SK-N-SH (cell line): ENCODE data around the gene DNM2. TPM values are rescaled to one million over a fixed set of nuclear protein-coding genes. Genes with fewer than 3 reads are reported as not detected.

Source experiments
- CTCF ChIA-PET: fragments of 300-600, 350-600 bp; formaldehyde crosslinking; extraction: SDS; loops from one replicate; lab custom pipeline; 2021; lab: Yijun Ruan, JAX
- POLR2A ChIA-PET: fragments of 350-600 bp; sonication (Branson Sonifier 250); formaldehyde crosslinking; extraction: SDS; loops from one replicate; lab custom pipeline; 2020; ENCODE audit warnings: antibody characterized with exemption, inconsistent platforms; lab: Yijun Ruan, JAX
- DNase-seq: peaks from one replicate; pipeline ENCODE4 v3.0.0; 2012
- H2AFZ ChIP-seq: fragments of 200-600 bp; sonication (generic); 2 replicates; pipeline ENCODE4 v1.8.1; 2016; ENCODE audit warnings: antibody characterized with exemption, mild to moderate bottlenecking, low read depth
- H3F3A ChIP-seq: fragments of 200-600 bp; sonication (generic); replicated peaks from 2 replicates; pipeline ENCODE3; 2016; ENCODE audit warnings: antibody characterized with exemption, mild to moderate bottlenecking; ENCODE audit not compliant: insufficient read depth
- H3K27ac ChIP-seq, 2 experiments: fragments of 200-500 bp in 1 of 2; fragments of 200-600 bp in 1 of 2; sonication (Bioruptor generic) in 1 of 2; sonication (generic), shearing (Covaris generic) in 1 of 2; 2 replicates each; pipeline versions ENCODE4 v1.5.1 to v1.6.1; 2014 to 2016; ENCODE audit warnings: low read depth in 2 of 2, inconsistent platforms in 1 of 2, low read length in 1 of 2, mild to moderate bottlenecking in 1 of 2, mixed read lengths in 1 of 2
- H3K27me3 ChIP-seq: fragments of 200-600 bp; sonication (generic), shearing (Covaris generic); 2 replicates; pipeline ENCODE4 v1.6.1; 2016; ENCODE audit warnings: mixed run types; ENCODE audit not compliant: insufficient read depth
- H3K36me3 ChIP-seq, 2 experiments: fragments of 200-500 bp in 1 of 2; fragments of 200-600 bp in 1 of 2; sonication (Bioruptor generic) in 1 of 2; sonication (generic) in 1 of 2; replicated peaks in 1 of 2; 2 replicates each; pipeline versions ENCODE3 to v1.5.1; 2014 to 2016; ENCODE audit warnings: low read length in 1 of 2, mild to moderate bottlenecking in 1 of 2; ENCODE audit not compliant: insufficient read depth in 2 of 2, control insufficient read depth in 1 of 2
- H3K4me1 ChIP-seq, 2 experiments: fragments of 200-500 bp in 1 of 2; fragments of 200-600 bp in 1 of 2; sonication (Bioruptor generic) in 1 of 2; sonication (generic), shearing (Covaris generic) in 1 of 2; 2 replicates each; pipeline versions ENCODE4 v1.5.1 to v1.6.1; 2014 to 2016; ENCODE audit warnings: low read depth in 1 of 2, low read length in 1 of 2, mixed run types in 1 of 2; ENCODE audit not compliant: insufficient read depth in 2 of 2, control insufficient read depth in 1 of 2
- H3K4me2 ChIP-seq: fragments of 200-600 bp; sonication (generic), shearing (Covaris generic); 2 replicates; pipeline ENCODE4 v1.6.1; 2017; ENCODE audit warnings: mixed run types
- H3K4me3 ChIP-seq, 2 experiments: fragments of 200-500 bp in 1 of 2; fragments of 200-600 bp in 1 of 2; sonication (Bioruptor generic) in 1 of 2; sonication (generic), shearing (Covaris generic) in 1 of 2; 2 replicates each; pipeline versions ENCODE4 v1.5.1 to v1.8.1; 2014 to 2016; ENCODE audit warnings: low read depth in 2 of 2, inconsistent platforms in 1 of 2, low read length in 1 of 2, mild to moderate bottlenecking in 1 of 2, mixed read lengths in 1 of 2, moderate library complexity in 1 of 2
- H3K79me2 ChIP-seq: fragments of 200-600 bp; sonication (generic); 2 replicates; pipeline ENCODE4 v1.8.1; 2017; ENCODE audit warnings: mild to moderate bottlenecking; ENCODE audit not compliant: insufficient read depth
- H3K9ac ChIP-seq: fragments of 200-600 bp; sonication (generic); 2 replicates; pipeline ENCODE4 v1.6.1; 2017; ENCODE audit warnings: mixed run types
- H3K9me2 ChIP-seq: fragments of 200-600 bp; sonication (generic); 2 replicates; pipeline ENCODE4 v1.6.1; 2017; ENCODE audit warnings: mixed run types
- H3K9me3 ChIP-seq: fragments of 200-600 bp; sonication (generic); 2 replicates; pipeline ENCODE4 v1.6.1; 2017; ENCODE audit warnings: mixed run types, mild to moderate bottlenecking, moderate library complexity
- H4K20me1 ChIP-seq: fragments of 200-600 bp; sonication (generic); 2 replicates; pipeline ENCODE4 v1.6.1; 2017; ENCODE audit warnings: mild to moderate bottlenecking, mixed run types; ENCODE audit not compliant: insufficient read depth
- CHD2 ChIP-seq: fragments of 150-350 bp; IDR thresholded peaks from 2 replicates; pipeline ENCODE4 v1.6.1; 2018; ENCODE audit warnings: low read length; ENCODE audit not compliant: partially characterized antibody
- EP300 ChIP-seq, 2 experiments: IDR thresholded peaks; 2 replicates each; pipeline versions ENCODE4 v1.4.0 to v1.6.1; 2012; ENCODE audit warnings: borderline replicate concordance in 1 of 2, low read depth in 1 of 2, low read length in 1 of 2
- FOSL2 ChIP-seq: IDR thresholded peaks from 2 replicates; pipeline ENCODE4 v1.4.0; 2012; ENCODE audit warnings: low read depth, mild to moderate bottlenecking, moderate library complexity, borderline replicate concordance
- GABPA ChIP-seq: IDR thresholded peaks from 2 replicates; pipeline ENCODE4 v1.4.0; 2012; ENCODE audit warnings: low read depth, mild to moderate bottlenecking
- JUND ChIP-seq: IDR thresholded peaks from 2 replicates; pipeline ENCODE4 v1.4.0; 2012
- MEF2A ChIP-seq: IDR thresholded peaks from 2 replicates; pipeline ENCODE4 v1.4.0; 2012; ENCODE audit warnings: low read depth, borderline replicate concordance
- MXI1 ChIP-seq: IDR thresholded peaks from 2 replicates; pipeline ENCODE4 v1.6.1; 2012; ENCODE audit warnings: mild to moderate bottlenecking, low read depth, low read length, improper control_type of control experiment
- NFIC ChIP-seq: IDR thresholded peaks from 2 replicates; pipeline ENCODE4 v1.4.0; 2012; ENCODE audit warnings: borderline replicate concordance
- NRF1 ChIP-seq: IDR thresholded peaks from 2 replicates; pipeline ENCODE4 v1.6.1; 2012; ENCODE audit warnings: low read depth, mild to moderate bottlenecking, low read length
- POLR2AphosphoS5 ChIP-seq: IDR thresholded peaks from 2 replicates; pipeline ENCODE4 v1.6.1; 2012; ENCODE audit warnings: low read depth, low read length
- RAD21 ChIP-seq: IDR thresholded peaks from 2 replicates; pipeline ENCODE4 v1.6.1; 2012; ENCODE audit warnings: mild to moderate bottlenecking, low read length
- RCOR1 ChIP-seq: fragments of 150-350 bp; IDR thresholded peaks from 2 replicates; pipeline ENCODE4 v1.6.1; 2017; ENCODE audit warnings: antibody characterized with exemption, low read length
- REST ChIP-seq: IDR thresholded peaks from 2 replicates; pipeline ENCODE4 v1.6.1; 2012; ENCODE audit warnings: mild to moderate bottlenecking, low read depth, low read length, moderate library complexity
- SIN3A ChIP-seq: IDR thresholded peaks from 2 replicates; pipeline ENCODE4 v1.6.1; 2012; ENCODE audit warnings: low read depth, mild to moderate bottlenecking, low read length, moderate library complexity, borderline replicate concordance
- SMC3 ChIP-seq: IDR thresholded peaks from 2 replicates; pipeline ENCODE4 v1.6.1; 2012; ENCODE audit warnings: low read depth, low read length, improper control_type of control experiment
- TAF1 ChIP-seq: IDR thresholded peaks from 2 replicates; pipeline ENCODE4 v1.6.1; 2012; ENCODE audit warnings: low read depth, mild to moderate bottlenecking, low read length, moderate library complexity, borderline replicate concordance
- WGBS: methylation state at CpG from one replicate; pipeline ENCODE4 v1.1.6; 2017; ENCODE audit warnings: low lambda C conversion rate; 5-methylcytosine and 5-hydroxymethylcytosine counted together
- polyA plus RNA-seq, 3 experiments: library from polyadenylated mRNA; depleted of rRNA; stranded (reverse); fragments of >200 nt; gene quantifications; 2 replicates each; pipeline ENCODE4 v1.2.3, GENCODE V29; 2012
- TF ChIP-seq, protein P1 (sequence below): fragments of 150-350 bp; IDR thresholded peaks from 2 replicates; pipeline ENCODE4 v1.6.1; 2017; ENCODE audit warnings: antibody characterized with exemption, low read length, low read depth, borderline replicate concordance
- TF ChIP-seq, protein P2 (sequence below): IDR thresholded peaks from 2 replicates; pipeline ENCODE4 v1.4.0; 2012; ENCODE audit warnings: low read depth, borderline replicate concordance
- TF ChIP-seq, protein P3 (sequence below): IDR thresholded peaks from 2 replicates; pipeline ENCODE4 v1.4.0; 2012; ENCODE audit warnings: low read depth, borderline replicate concordance

The DNM2 gene
- polyA plus RNA-seq, 1 of the 3 experiments (the other 2 are of a cell fraction), result 52.5 TPM

DNA sequence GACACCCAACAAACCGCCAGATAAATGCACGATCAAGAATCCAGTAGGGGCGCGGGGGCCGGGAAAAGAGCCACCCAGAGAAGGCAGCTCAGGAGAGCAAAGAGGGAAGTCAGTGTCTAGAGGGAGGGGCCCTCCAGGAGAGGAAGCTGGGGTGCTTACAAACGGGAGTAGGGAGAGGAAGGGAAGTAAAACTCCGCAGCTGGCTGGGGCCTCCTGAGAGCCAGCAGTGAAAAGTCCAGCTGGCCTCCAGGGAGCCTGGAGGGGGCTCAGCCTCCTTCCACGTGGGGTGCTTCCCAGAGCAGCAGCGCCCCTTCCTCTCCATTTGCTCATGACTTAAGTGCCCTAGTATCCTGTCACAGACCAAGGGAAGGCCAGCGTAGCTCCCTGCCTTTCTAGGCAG is 66.4 kb downstream of the DNM2 start (continued):
- TF ChIP-seq, protein P1, sequence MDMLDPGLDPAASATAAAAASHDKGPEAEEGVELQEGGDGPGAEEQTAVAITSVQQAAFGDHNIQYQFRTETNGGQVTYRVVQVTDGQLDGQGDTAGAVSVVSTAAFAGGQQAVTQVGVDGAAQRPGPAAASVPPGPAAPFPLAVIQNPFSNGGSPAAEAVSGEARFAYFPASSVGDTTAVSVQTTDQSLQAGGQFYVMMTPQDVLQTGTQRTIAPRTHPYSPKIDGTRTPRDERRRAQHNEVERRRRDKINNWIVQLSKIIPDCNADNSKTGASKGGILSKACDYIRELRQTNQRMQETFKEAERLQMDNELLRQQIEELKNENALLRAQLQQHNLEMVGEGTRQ, result no peak
- TF ChIP-seq, protein P2, sequence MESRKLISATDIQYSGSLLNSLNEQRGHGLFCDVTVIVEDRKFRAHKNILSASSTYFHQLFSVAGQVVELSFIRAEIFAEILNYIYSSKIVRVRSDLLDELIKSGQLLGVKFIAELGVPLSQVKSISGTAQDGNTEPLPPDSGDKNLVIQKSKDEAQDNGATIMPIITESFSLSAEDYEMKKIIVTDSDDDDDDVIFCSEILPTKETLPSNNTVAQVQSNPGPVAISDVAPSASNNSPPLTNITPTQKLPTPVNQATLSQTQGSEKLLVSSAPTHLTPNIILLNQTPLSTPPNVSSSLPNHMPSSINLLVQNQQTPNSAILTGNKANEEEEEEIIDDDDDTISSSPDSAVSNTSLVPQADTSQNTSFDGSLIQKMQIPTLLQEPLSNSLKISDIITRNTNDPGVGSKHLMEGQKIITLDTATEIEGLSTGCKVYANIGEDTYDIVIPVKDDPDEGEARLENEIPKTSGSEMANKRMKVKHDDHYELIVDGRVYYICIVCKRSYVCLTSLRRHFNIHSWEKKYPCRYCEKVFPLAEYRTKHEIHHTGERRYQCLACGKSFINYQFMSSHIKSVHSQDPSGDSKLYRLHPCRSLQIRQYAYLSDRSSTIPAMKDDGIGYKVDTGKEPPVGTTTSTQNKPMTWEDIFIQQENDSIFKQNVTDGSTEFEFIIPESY, result no peak
- no peak for TF ChIP-seq RCOR1
- no peak for TF ChIP-seq JUND
- no peak for TF ChIP-seq NFIC
- no peak for TF ChIP-seq NRF1
- TF ChIP-seq TAF1, result no peak

GRCh38 chr19:10788146-10788545 is 70.3 kb downstream of the DNM2 start:
- no peak for TF ChIP-seq REST
- TF ChIP-seq EP300 (IDR thresholded peaks at IDR 0.05; ENCODE audit: borderline replicate concordance in 1 of 2, low read depth in 1 of 2, low read length in 1 of 2), result no peak
- no peak for TF ChIP-seq MXI1
- no peak for TF ChIP-seq JUND
- no peak for TF ChIP-seq SMC3
- TF ChIP-seq RCOR1, result no peak
- TF ChIP-seq MEF2A, result no peak
- TF ChIP-seq FOSL2, result no peak
- TF ChIP-seq, protein P2, result no peak
- no peak for TF ChIP-seq RAD21
- TF ChIP-seq NRF1, result no peak
- no peak for TF ChIP-seq CHD2
- TF ChIP-seq POLR2AphosphoS5, result no peak
- TF ChIP-seq, protein P1, result no peak
- TF ChIP-seq, protein P3, sequence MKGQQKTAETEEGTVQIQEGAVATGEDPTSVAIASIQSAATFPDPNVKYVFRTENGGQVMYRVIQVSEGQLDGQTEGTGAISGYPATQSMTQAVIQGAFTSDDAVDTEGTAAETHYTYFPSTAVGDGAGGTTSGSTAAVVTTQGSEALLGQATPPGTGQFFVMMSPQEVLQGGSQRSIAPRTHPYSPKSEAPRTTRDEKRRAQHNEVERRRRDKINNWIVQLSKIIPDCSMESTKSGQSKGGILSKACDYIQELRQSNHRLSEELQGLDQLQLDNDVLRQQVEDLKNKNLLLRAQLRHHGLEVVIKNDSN, result no peak
- no peak for TF ChIP-seq GABPA
- no peak for TF ChIP-seq SIN3A
- no peaks in the 10 kb centered on the region for H4K20me1 ChIP-seq
- H3K4me2 ChIP-seq, result no peak overlapping the region
- no peaks in the 10 kb centered on the region for H3K79me2 ChIP-seq
- no peaks in the 10 kb centered on the region for H3F3A ChIP-seq
- no peak overlapping the region for H3K9ac ChIP-seq
- peaks cover 24 to 27% of the 10 kb centered on the region in 2 experiments for H3K36me3 ChIP-seq
- H3K27me3 ChIP-seq, result no peaks in the 10 kb centered on the region
- H3K4me3 ChIP-seq, result no peak overlapping the region
- no peak overlapping the region for H3K27ac ChIP-seq
- no peaks in the 10 kb centered on the region for H3K4me1 ChIP-seq
- ChIA-PET CTCF (interaction anchor here (1.1 kb wide), 1 partner anchor 76 kb away, joined by 4 read pairs; no protein-coding TSS in a partner anchor), POLR2A (no interaction called here)
- H3K9me2 ChIP-seq, result no peaks in the 10 kb centered on the region
- DNase-seq, result no peak
- no peaks in the 10 kb centered on the region for H3K9me3 ChIP-seq
- WGBS, result 98% methylated on average over 8 of the region's 8 CpGs
- H2AFZ ChIP-seq, result no peak overlapping the region
